ENCODE results near the gene PRAMEF5. TPM values are rescaled to one million over a fixed set of nuclear protein-coding genes. Genes with fewer than 3 reads are reported as not detected.
"Not testable (repeated sequence)": the region's sequence is repeated elsewhere in the genome, so short reads cannot be mapped to it uniquely, and the experiment has no call there.

PRAMEF5 gene
- not detected for total RNA-seq

DNA sequence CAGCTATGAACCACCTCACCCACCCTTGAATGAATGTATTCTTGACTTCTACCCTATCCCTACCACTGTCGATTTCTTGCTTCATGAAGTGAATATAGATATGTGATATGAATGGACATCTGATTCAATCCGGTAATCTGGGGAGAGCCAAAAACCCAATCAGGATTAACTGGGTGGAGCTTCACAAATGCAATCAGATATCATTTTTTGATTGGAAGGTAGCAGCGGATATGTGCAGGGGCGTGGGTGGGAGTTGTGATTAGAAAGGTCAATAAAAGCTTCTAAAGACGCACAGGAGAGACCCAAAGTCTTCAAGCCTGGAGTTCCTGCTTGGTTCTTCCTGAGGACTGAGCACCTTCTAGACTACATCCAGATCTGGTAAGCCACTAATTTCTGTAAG lies at the start of gene PRAMEF5:
PRAMEF5 (plus strand) TSS at position 301 of the 400 bp plus-strand sequence. CDS start 5,071 bp downstream, outside the sequence.
- DNase-seq: not testable (repeated sequence)

DNA sequence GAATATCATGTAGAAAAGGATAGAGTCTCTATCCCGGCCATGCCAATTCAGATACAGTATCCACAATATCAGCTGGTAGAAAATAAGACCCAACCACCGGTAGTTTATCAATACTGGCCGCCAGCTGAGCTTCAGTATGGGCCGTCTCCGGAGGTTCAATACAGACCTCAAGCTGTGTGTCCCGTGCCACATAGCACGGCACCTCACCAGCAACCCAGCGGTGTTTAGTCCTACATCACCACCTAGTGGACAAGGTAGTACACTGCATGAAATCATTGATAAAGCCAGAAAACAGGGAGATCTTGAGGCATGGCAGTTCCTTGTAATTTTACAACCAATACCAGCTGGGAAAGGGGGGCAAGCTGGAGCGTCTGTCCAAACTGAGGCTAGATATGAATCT lies 45.3 kb upstream of the PRAMEF5 start:
- DNase-seq: not testable (repeated sequence)

DNA sequence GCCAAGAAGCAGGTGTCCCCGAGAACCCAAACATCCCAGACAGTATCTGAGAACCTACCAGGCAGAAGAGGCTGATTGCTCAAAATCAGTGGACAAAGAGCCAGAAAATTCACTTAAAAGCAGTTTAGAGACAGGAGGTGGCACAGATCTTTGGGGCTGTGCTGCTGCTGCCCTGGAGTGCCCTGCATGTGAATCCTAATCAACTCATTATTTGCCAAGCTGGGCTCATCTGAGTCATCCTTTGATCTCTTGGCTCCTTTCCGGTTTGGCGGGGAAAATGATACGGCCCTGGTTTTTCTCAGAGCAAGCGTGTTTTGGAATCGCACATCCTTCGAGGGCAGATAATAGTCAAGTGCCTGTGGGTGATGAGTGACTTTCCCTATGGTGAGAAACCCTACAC lies 37.4 kb upstream of the PRAMEF5 start:
- not testable (repeated sequence) for DNase-seq

- not testable (repeated sequence) for DNase-seq
Observed at GRCh38 chr1:13219203-13219602, 34.8 kb upstream of the PRAMEF5 start.

GRCh38 chr1:13222788-13223187 lies 31.2 kb upstream of the PRAMEF5 start:
- DNase-seq: not testable (repeated sequence)

DNA sequence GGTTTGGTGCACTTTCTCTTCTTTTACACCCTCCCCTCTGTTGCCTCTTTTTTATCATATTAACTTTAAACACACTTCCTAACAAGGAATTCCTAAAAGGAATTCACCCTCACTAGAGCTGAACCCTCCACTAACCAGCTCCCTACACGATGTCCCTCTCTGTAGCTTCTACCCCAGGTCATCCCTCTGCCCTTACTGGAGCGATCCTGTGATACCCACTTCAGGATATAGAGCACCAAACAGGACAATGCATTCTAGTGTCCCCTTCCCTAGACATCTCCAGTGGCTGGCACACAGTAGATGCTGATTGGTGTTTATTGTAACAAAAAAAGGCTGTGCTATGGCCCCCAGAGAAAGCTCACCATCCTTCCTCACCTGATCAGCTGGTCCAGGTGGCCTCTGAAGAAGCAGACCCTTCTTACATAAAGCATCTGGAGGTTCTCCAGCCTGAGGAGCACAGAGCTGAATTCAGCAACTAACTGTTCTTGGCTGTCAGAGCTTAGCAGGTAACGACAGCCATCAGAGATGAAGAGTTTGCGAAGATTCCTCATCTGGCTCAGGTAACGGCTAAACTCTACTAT lies 29.4 kb upstream of the PRAMEF5 start:
- DNase-seq: no peak

DNA sequence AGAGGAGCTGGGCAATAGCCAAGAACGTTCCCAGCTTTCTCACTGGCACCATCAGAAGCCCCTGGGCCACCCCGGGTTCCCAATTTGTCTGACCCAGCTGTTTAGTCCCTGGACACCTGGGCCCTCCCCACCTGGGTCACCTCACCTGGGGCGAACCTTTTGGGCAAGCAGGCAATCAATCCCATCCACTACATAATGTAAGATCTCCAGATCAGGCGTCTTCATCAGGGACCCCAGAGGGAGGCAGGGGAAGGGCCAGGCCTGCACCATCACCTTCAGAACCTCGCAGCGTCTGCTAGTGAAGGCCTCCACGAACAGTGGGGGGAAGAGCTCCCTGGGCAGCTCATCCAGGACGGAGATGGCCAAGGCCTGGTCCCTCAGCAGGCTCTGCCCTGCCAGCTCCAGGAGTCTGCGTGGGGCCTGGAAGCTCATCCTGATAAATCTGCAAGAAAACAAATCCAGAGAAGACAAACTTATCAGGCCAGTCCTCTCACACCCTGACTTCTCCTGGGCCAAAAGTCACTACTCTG lies 28.3 kb upstream of the PRAMEF5 start, which contains the start of gene PRAMEF18:
PRAMEF18 (minus strand) TSS at position 480 of the 530 bp plus-strand sequence; CDS start at position 432, 48 bp downstream.
- not testable (repeated sequence) for DNase-seq

DNA sequence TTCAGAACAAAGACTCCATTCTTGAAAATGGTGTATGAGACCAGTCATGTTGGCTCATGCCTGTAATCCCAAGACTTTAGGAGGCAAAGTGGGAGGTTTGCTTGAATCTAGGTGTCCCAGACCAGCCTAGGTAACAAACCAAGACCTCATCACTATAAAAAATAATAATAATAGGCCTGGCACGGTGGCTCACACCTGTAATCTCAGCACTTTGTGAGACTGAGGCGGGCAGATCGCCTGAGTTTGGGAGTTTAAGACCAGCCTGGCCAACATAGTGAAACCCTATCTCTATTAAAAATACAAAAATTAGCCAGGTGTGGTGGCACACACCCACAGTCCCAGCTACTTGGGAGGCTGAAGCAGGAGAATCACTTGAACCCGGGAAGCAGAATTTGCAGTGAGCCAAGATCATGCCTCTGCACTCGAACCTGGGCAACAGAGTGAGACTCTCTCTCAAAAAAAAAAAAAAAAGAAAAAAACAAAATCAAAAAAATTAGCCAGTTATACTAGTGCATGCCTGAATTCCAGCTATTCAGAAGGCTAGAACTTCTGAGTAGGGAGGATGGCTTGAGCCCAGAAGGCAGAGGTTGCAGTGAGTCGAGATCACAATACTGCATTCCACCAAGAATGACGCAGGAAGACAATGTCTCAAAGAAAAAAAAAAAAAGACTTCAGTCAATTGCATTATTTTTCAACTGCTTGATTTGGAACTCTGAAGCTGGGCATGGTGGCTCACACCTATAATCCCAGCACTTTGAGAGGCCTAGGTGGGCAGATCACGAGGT lies 26.5 kb upstream of the PRAMEF5 start:
- not testable (repeated sequence) for DNase-seq

GRCh38 chr1:13228343-13228781 lies 25.6 kb upstream of the PRAMEF5 start:
- DNase-seq: no peak

GRCh38 chr1:13230096-13230495 lies 23.9 kb upstream of the PRAMEF5 start:
- not testable (repeated sequence) for DNase-seq

GRCh38 chr1:13230601-13231000 lies 23.4 kb upstream of the PRAMEF5 start:
- DNase-seq: not testable (repeated sequence)

GRCh38 chr1:13231061-13231750 lies 22.8 kb upstream of the PRAMEF5 start:
- not testable (repeated sequence) for DNase-seq

GRCh38 chr1:13232056-13232455 lies 21.9 kb upstream of the PRAMEF5 start:
- DNase-seq: not testable (repeated sequence)

- DNase-seq: not testable (repeated sequence)
Observed at GRCh38 chr1:13234057-13234456, 19.9 kb upstream of the PRAMEF5 start.

GRCh38 chr1:13237572-13237971 lies 16.4 kb upstream of the PRAMEF5 start:
- not testable (repeated sequence) for DNase-seq

GRCh38 chr1:13239633-13240032 lies 14.4 kb upstream of the PRAMEF5 start:
- DNase-seq: not testable (repeated sequence)

- DNase-seq: not testable (repeated sequence)
Observed at GRCh38 chr1:13243536-13244263, 10.3 kb upstream of the PRAMEF5 start.

- not testable (repeated sequence) for DNase-seq
Observed at GRCh38 chr1:13245841-13246553, 8.0 kb upstream of the PRAMEF5 start.

DNA sequence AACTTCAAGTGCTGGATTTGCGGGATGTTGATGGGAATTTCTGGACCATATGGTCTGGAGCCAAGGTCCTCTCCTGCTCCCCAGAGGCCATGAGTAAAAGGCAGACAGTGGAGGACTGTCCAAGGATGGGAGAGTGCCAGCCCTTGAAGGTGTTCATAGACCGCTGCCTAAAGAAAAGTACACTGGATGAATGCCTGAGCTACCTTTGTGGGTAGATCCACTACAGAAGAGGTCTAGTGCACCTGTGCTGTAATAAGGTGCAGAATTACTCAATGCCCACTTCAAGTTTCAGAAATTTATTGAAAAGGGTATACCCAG lies 7.5 kb upstream of the PRAMEF5 start:
- not testable (repeated sequence) for DNase-seq

GRCh38 chr1:13247122-13247521 lies 6.9 kb upstream of the PRAMEF5 start:
- DNase-seq: not testable (repeated sequence)

GRCh38 chr1:13265124-13265523 lies 11.1 kb downstream of the PRAMEF5 start:
- DNase-seq: not testable (repeated sequence)

DNA sequence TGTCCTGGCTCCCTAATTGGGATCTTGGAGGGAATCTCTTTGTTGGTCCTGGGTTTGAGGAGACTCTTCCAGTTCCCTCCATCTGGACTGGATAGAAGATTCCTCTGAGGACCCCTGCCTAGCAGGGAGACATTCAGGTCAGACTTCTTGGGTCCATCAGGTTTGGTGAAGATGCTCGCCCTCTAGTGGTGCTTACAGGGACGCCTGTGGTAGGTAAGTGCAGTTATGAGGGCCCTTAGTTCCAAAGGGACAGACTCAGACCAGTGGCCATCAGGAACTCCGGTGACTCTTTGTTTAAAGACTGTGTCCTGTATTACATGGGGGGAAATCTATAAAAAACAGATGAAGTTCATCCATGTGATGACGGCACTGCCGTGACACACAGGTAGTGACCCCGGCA lies 23.0 kb downstream of the PRAMEF5 start:
- DNase-seq: not testable (repeated sequence)
